GM21576 (cell line): Measurements from ENCODE around the gene PAIP1.
"Not testable (repeated sequence)": the region's sequence is repeated elsewhere in the genome, so short reads cannot be mapped to it uniquely, and the experiment has no call there.

Experiments
- ATAC-seq: cut with Tn5 transposase; IDR thresholded peaks from one replicate; pipeline ENCODE4 v1.9.1; 2021; ENCODE audit warnings: mild to moderate bottlenecking, moderate library complexity; ENCODE audit not compliant: unreplicated experiment

PAIP1 gene

GRCh38 chr5:43572357-43572756 lies 15.5 kb upstream of the PAIP1 start:
- no peak for ATAC-seq

- ATAC-seq: no peak
Observed at GRCh38 chr5:43571237-43571636, 14.4 kb upstream of the PAIP1 start.

GRCh38 chr5:43570450-43571158 lies 13.7 kb upstream of the PAIP1 start:
- no peak for ATAC-seq

- no peak for ATAC-seq
Observed at GRCh38 chr5:43569236-43569746, 12.4 kb upstream of the PAIP1 start.

- peak; percentile 43 for ATAC-seq
Observed at GRCh38 chr5:43567967-43568366, 11.1 kb upstream of the PAIP1 start.

- no peak for ATAC-seq
Observed at GRCh38 chr5:43565043-43565442, 8.2 kb upstream of the PAIP1 start.

GRCh38 chr5:43564289-43564850 lies 7.5 kb upstream of the PAIP1 start:
- no peak for ATAC-seq

GRCh38 chr5:43563321-43563720 lies 6.4 kb upstream of the PAIP1 start:
- ATAC-seq: no peak

- ATAC-seq: no peak
Observed at GRCh38 chr5:43561356-43561755, 4.5 kb upstream of the PAIP1 start.

GRCh38 chr5:43560128-43560527 lies 3.3 kb upstream of the PAIP1 start:
- ATAC-seq: no peak

- peak; percentile 89 for ATAC-seq
Observed at GRCh38 chr5:43556607-43556856, 345 bp downstream of the PAIP1 start.

GRCh38 chr5:43555895-43556606 lies 826 bp downstream of the PAIP1 start:
- ATAC-seq: peak; percentile 27

GRCh38 chr5:43554497-43554896 lies 2.4 kb downstream of the PAIP1 start:
- no peak for ATAC-seq

GRCh38 chr5:43553381-43553780 lies 3.5 kb downstream of the PAIP1 start:
- no peak for ATAC-seq

- no peak for ATAC-seq
Observed at GRCh38 chr5:43551731-43552130, 5.1 kb downstream of the PAIP1 start.

- not testable (repeated sequence) for ATAC-seq
Observed at GRCh38 chr5:43549272-43549671, 7.6 kb downstream of the PAIP1 start.

- ATAC-seq: no peak
Observed at GRCh38 chr5:43548358-43548757, 8.5 kb downstream of the PAIP1 start.

- ATAC-seq: no peak
Observed at GRCh38 chr5:43547532-43547931, 9.3 kb downstream of the PAIP1 start.

GRCh38 chr5:43543434-43543833 lies 13.4 kb downstream of the PAIP1 start:
- ATAC-seq: no peak

- no peak for ATAC-seq
Observed at GRCh38 chr5:43540746-43541145, 16.1 kb downstream of the PAIP1 start.

GRCh38 chr5:43536972-43537371 lies 19.9 kb downstream of the PAIP1 start:
- no peak for ATAC-seq

GRCh38 chr5:43533646-43534045 lies 23.2 kb downstream of the PAIP1 start:
- ATAC-seq: no peak
